ENCODE measurements around the gene RIMS1.

The RIMS1 gene

DNA sequence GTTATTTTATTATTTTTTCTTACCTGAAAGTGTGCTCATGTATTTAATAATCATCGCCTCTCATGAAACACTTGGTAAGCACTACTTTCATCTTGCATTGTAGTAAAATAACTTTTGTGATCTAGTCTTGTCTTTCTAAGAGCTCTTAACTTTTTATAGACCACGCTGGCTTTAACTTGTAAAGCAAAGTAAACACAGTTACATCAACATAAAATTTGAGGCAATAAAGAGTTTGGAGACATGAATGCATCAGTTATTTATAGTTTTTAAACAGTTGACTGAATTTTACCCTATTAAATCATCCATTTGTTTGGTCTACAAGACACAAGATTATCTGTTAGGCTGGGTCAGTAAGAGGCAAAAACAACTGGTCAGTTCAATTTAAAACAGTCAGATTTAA, 517.1 kb downstream of the RIMS1 start:
- DNase-seq (ENCODE audit: low read depth in 2 of 3, low spot score in 2 of 3): no peak

DNA sequence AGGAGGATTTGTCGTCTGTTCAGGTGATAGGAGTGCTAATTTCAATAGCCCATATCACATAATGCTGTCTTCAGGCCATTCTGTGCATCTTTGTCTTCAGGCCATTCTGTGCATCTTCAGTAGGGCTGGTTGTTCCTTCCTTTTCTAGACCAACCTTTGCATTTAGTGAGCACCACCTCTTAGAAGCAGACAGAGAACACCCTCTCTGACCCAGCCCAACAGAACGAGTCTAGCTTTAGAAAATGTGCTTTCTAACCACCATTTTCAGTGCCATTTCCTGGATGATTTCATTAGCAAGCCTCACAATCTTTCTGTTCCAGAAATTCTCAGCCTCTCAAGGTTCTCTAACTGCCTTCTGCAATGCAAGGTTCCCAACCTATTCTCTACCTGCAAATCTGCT, 520.2 kb downstream of the RIMS1 start:
- no peak for DNase-seq (ENCODE audit: low read depth in 2 of 3, low spot score in 2 of 3)

DNA sequence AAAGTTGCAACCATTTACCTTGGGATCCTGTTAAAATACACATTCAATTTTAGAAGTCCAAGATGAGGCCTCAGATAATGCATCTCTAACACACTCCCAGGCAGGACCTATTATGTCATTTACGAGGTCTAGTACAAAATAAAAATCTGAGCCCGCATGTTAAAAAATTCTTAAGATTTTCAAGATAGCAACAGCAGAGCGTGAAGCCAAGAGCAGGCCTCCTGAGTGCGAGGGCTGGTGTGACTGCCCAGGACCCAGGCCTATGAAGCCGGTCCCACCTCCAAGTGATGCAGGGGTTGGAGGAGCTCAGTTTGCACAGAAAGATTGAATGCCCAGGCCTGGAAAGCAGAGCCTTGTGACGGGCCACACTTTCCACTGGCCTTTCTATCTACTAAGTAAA, 524.4 kb downstream of the RIMS1 start:
- no peak for DNase-seq (ENCODE audit: low read depth in 2 of 3, low spot score in 2 of 3)

DNA sequence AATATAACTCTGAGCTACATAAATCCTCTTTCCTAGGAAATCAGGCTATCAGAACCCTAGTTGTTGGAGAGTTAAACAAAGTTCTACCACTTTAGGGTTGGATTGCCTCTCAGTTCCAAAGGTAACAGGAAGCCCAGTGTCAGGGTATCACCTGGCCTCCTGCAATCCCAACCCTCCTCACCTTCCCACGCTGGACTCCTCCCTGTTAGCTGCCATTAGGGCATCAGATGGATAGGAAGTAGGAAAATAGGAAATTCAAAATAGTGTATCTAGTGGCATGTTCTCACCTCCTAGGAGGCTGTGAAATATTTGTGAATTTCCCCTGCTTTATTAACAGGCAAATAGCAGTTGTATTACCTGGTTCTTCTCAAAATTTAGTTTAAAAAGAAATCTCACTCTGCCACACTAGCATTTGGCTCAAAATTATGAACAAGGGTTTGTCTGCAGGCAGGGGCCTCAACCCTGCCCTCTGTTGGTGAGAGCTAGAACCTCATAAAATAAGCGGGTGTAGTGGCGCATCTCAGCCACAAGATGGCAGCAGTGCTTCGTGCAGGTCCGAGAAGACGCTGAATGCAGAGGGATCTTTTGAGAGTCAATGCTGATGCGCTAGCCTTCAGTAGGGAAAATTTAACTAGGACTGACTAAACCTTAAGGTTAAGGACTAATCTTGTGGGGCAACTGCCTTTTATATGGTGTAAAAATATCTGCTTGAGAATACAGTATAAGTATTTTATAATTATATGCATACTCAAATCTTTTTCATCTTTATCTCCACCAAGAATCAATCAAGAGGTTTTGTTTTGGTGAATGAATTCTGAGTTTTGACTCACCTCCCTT, 525.7 kb downstream of the RIMS1 start:
- DNase-seq (ENCODE audit: low read depth in 2 of 3, low spot score in 2 of 3): peak; percentile 29 to 64 (median 49)

DNA sequence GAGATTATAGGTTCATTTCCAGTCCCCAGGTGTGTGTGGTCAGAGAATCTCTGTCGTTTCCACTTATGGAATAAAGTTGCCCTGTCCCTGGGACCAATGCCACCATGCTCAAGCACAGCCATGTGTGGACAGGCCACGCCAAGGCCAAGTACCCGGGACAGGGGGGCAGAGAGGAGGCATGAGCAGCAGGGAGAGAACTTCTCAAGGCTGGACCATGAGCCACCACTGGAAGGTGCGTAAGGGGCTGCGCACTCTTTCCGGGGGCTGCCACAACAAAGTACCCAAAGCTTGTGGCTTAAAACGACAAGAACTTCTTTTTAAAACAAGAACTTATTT, 526.3 kb downstream of the RIMS1 start:
- DNase-seq (ENCODE audit: low read depth in 2 of 3, low spot score in 2 of 3): no peak

DNA sequence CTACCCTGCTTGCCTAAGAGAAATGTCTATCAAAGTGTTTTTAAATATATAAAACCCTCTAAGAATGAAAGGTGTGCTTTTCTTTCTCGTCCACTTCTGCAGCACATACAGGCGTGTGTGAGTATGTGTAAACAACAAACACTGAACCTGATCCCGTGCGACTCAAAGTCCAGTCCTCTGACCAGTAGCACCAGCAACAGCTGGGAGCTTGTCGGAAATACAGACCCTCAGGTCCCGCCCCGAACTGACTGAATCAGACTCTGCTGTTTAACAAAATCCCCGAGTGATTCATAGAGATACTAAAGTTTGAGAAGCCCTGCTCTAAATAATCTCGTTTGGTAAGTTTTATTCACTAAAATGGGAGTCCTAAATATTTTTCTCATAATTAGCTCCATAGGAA, 527.5 kb downstream of the RIMS1 start:
- DNase-seq (ENCODE audit: low read depth in 2 of 3, low spot score in 2 of 3): no peak

DNA sequence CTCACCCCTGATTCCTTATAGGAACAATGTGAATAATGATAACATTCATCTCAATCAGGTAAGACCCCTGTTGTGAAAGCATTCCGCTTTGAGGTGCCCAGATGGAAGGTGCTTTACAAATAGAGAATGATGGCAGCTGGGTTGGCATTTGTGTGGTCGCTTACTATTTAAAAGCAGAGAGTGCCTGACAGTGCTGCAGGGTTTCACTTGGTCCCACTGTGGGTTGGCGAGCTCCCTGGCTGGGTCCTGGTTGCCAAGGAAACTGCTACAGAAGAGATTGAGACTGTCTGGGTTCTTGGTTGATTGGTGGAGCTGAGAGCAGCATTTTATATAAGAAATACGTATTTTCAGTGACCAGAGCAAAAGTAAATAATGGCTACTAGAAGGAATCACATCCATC, 528.3 kb downstream of the RIMS1 start:
- no peak for DNase-seq (ENCODE audit: low read depth in 2 of 3, low spot score in 2 of 3)

DNA sequence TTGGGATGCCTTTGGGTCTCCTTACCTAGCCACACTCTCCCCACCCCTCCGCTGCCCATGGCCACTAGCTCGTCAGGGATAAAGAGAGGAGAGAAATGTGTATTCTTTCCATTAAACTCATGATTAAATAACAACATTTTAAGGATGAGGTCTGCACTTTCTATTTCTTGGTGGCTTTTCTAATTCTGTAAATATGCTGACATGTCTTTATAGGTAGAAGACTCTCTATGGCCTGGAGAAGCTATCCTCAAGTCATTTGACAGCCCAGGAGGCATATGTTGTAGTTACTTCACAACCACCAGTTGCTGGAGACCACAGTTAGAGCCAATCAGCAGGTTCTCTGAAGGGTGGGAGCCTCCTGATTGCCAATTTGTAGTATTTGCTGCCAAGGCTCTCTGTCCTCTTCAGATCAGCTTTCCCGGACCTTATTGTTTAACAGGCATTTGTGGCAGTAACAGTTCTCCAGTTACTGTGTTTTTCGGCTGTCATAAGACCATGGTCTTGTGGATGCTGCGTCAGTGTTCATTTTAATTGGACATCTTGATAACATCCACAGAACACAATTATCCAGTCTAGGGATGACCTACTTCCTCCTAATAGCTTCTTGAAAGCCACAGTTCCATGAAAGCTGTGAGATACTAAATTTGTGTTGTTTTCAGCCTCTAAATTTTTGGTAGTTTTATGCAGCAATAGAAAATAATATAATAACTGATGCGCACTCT, 530.6 kb downstream of the RIMS1 start:
- DNase-seq (ENCODE audit: low read depth in 2 of 3, low spot score in 2 of 3): no peak

DNA sequence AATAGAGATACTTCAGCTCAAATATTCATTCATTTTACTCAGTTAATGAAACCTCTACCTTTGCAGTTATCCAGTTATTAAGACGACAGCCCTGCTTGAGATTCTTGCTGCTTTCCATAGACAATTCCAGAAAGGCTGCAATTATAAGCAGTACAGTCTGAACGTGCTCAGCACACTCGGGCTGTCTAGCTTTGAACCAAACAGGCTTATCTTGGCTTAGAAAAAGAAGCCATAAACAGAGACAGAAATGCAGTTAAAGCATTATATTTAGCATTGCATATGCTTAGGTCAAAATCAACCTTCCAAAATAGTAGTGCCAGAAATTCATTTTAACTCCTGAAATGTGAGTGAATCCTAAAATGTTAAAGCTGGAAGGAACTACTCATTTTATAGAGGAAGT, 531.4 kb downstream of the RIMS1 start:
- DNase-seq (ENCODE audit: low read depth in 2 of 3, low spot score in 2 of 3): no peak

DNA sequence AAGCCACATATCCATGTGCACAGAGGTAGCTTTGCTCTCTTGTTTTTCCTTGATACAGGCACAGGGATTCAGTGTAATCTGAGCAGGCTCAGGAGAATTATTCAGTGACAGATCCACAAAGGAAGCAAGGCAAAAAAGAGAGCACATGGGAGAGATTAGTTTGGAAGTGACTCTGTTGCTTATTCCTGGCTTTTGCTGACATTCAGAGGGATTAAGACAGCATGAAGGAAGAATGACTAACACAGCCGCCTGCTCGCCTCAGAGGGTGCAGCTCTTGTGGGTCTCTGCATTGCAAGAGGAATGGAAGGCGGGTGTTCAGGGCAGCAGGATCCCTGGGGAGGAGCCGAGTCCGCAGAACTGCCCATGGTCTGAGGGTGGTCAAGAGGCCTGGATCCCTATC, 532.1 kb downstream of the RIMS1 start:
- DNase-seq (ENCODE audit: low read depth in 2 of 3, low spot score in 2 of 3): no peak

DNA sequence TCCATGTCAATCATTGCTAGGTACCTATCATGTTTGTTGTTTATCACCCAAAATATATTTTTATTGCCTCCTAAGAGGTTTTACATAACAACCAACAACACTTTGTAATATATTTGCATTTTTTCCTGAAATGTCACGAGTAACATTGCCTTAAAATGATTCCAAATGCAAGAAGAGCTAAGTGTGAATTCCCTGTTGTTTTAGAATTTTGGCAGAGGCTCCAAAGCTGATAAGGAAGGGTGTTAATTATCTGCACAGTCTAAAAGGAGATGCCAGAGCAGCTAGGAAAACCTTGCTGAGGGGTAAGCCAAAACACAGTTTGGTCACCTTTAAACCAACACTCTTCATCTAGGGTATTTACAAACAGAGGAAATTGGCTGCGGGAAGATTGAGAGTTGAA, 533.6 kb downstream of the RIMS1 start:
- no peak for DNase-seq (ENCODE audit: low read depth in 2 of 3, low spot score in 2 of 3)

DNA sequence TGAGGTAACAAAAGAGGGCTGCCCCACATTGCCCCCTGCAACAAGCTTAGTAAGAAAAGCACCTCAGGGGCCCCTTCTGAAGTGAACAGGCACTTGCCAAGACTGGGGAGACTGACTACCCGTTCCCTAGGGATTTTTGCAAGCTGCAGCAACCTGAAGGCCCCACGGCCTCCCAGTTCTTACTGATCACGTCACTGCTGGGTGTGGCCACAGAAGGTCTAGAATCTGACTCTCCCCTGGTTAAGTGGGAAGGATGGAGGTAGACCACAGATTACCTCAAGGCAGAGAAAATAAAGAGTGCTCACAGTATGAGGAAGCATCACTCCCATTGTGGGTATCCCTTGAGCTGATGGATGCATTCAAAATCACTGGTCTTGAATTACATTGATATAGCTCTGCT, 534.1 kb downstream of the RIMS1 start:
- no peak for DNase-seq (ENCODE audit: low read depth in 2 of 3, low spot score in 2 of 3)

DNA sequence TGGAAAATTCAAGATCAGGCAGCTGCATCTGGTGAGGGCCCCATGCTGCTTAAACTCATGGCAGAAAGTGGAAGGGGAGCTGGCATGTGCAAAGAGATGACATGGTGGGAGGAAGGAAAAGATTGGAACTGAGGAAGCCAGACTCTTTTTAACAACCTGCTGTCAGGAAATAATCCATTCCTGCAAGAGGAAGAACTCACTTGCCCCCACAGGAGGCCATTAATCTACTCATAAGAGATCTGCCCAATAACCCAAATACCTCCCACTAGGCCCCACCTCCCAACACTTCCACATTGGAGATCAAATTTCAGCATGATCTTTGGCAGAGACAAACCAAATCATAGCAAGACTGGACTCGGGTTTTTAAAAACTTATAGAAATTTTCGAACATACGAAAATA, 535.0 kb downstream of the RIMS1 start:
- no peak for DNase-seq (ENCODE audit: low read depth in 2 of 3, low spot score in 2 of 3)

DNA sequence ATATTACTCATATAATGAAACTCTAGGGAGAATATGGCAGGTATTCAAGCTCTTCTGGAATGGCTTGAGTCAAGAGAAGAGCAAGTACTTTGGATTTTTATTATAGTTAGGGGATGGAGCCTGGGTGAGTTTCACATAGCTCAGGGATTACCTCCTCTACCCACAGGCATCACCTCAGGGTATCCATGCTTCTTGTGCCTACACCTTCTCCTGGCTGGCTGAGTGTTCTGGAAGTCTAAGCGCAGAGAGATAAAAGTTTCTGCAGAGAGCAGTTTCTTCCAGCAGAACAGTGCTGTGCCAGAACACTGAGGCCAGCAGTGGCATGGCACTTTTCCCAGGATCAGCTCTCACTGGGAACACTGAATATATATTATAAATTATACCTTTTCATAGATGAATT, 535.8 kb downstream of the RIMS1 start:
- no peak for DNase-seq (ENCODE audit: low read depth in 2 of 3, low spot score in 2 of 3)

DNA sequence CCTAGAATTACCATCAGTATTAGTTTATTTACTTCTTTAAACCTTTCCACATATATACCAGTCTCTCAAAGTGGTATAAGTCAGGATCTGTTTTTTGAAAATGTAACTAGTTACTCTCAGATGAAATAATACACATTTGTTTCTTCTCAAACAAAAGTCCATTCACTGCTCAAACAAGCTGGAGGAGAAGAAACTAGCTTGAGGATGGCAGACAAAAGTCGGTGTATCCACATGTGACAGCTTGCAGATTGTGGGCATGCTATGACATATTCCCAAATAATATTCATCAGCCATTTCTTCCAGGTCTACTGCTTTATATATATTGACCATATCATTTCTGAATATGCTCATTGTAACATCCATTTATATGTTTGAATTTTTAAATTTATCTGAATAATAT, 538.1 kb downstream of the RIMS1 start:
- DNase-seq (ENCODE audit: low read depth in 2 of 3, low spot score in 2 of 3): no peak

DNA sequence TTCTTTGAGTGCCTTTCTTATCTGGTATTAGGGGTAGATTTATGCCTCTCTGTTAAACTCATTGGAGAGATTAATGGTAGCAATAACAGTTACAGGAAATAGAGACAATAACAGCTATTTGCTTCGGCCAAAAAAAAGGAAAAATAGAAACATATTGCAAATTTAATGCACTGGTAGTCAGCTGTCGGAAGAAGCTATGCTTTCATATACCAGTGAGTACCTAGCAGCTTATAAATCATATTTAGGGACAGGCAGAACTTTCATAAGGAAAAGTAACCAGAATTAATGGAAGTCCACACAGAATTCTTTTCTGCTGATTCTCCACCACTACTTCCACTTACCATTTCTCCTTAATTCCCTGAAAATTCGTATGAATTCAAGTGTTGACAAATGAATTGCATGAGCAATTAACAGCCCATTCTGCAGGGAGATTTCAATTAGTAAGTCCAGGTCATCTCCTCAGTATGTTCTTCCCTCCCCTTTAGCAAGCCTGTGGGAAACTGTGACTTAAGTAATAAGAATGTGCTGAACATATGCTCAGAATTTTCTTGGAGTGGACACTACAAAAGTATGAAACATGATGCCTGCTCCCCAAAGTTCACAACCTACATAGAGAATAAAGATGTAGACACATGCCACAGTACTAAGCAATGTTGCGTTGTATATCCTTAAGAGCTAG, 538.8 kb downstream of the RIMS1 start:
- DNase-seq (ENCODE audit: low read depth in 2 of 3, low spot score in 2 of 3): no peak

DNA sequence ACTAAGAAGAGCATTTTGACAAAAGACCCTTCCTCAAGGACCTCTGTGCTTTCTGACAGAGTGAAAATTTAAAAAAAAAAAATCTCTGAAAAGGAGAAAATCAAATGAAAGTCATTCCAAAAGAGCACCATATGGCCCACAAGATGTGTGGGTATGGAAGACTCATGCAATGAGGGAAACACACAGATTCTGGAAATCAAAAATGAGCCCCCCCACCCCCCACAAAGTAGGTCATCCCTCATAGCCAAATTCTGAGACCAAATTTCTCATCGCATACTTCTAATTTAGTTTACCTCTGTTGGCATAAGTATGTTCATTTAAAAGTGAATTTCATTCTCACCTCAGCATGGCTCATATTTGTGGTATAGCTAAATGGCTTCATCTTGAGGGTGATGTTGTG, 554.3 kb downstream of the RIMS1 start:
- DNase-seq (ENCODE audit: low read depth in 2 of 3, low spot score in 2 of 3): no peak

DNA sequence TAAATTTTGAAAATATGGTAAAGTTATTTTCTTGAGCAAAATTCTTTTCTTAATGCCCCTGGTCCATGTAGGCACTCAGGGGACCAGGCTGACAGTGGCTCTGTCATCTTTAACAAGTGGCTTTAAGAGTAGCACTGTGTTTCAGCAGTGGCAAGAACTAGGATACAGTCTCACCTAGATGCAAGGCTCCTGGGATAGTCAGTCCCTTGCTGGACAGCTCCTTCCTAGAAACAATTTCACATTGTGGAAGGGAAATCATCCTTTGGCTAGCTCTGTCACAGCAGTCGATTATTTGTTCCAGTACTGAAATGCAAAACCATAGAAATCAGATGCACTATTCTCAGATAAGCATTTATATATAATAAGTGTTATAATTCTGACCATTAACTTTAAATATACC, 560.1 kb downstream of the RIMS1 start:
- DNase-seq (ENCODE audit: low read depth in 2 of 3, low spot score in 2 of 3): no peak
